Body of pancreas (tissue), 4 donors: Measurements from ENCODE around the gene TXLNB. TPM values are rescaled to one million over a fixed set of nuclear protein-coding genes. Genes with fewer than 3 reads are reported as not detected.

ENCODE experiments used
- ATAC-seq: fragments of 150-250 bp; one replicate; pipeline ENCODE4 v1.9.1; 2016
- DNase-seq, 4 donors: peaks; one replicate each; pipeline ENCODE4 v3.0.0-alpha.2; 2019
- H3K27ac ChIP-seq, 4 donors: fragments of 200-600 bp; sonication (generic); 1 replicate in 3 of 4; 2 replicates in 1 of 4; pipeline versions ENCODE4 v1.5.1 to v1.6.1; 2016 to 2019; ENCODE audit warnings: mild to moderate bottlenecking in 1 of 4, mixed read lengths in 1 of 4, moderate library complexity in 1 of 4
- H3K27me3 ChIP-seq, 2 donors: fragments of 200-600 bp; sonication (generic); one replicate each; pipeline ENCODE4 v1.6.0; 2016; ENCODE audit warnings: mild to moderate bottlenecking in 1 of 2
- H3K36me3 ChIP-seq, 2 donors: fragments of 200-600 bp; sonication (generic); replicated peaks in 1 of 2; 2 replicates each; pipeline ENCODE4 v1.5.1; 2016; ENCODE audit warnings: low read depth in 2 of 2; ENCODE audit not compliant: insufficient read depth in 1 of 2
- H3K4me1 ChIP-seq: fragments of 200-600 bp; sonication (generic); one replicate; pipeline ENCODE4 v1.6.0; 2016
- H3K4me3 ChIP-seq, 2 donors: fragments of 200-600 bp; sonication (generic); 1 replicate in 1 of 2; 2 replicates in 1 of 2; pipeline ENCODE4 v1.5.1; 2016 to 2019
- H3K9me3 ChIP-seq, 3 donors: fragments of 200-600 bp; sonication (generic); 1 replicate in 2 of 3; 2 replicates in 1 of 3; pipeline ENCODE4 v1.5.1; 2016
- CTCF ChIP-seq, 7 experiments: fragments of 450-650 bp in 4 of 7; fragments of 200-600 bp in 3 of 7; sonication (generic) in 3 of 7; IDR thresholded peaks; one replicate each; pipeline ENCODE4 v1.5.1; 2016 to 2019; ENCODE audit warnings: antibody characterized with exemption in 7 of 7
- POLR2A ChIP-seq, 3 donors: fragments of 450-650 bp; IDR thresholded peaks; one replicate each; pipeline ENCODE4 v1.6.1; 2016; ENCODE audit warnings: antibody characterized with exemption in 3 of 3, mild to moderate bottlenecking in 2 of 3
- WGBS, 2 donors: methylation state at CpG; one replicate each; pipeline ENCODE4 v1.1.5; 2017; 5-methylcytosine and 5-hydroxymethylcytosine counted together
- intact Hi-C: fragments of 100-400 bp; cut with DNase I; formaldehyde crosslinking; loops from one replicate; pipeline ENCODE4 v1.15.1; 2023
- total RNA-seq, 2 donors: library from RNA; depleted of rRNA; stranded (reverse); fragments of >200 nt; gene quantifications; one replicate each; pipeline ENCODE4 v1.1.0, GENCODE V29; 2016

The TXLNB gene
- total RNA-seq, 2 donors from 2014 or later = not detected

- intact Hi-C loops = no loop called here
- no peak for TF ChIP-seq CTCF (IDR thresholded peaks at IDR 0.05)
- no peak for TF ChIP-seq POLR2A (IDR thresholded peaks at IDR 0.05)
- Histone ChIP-seq H3K27me3 (no peaks in the 10 kb centered on the region), H3K27ac (no peak overlapping the region), H3K4me3 (no peak overlapping the region), H3K36me3 (no peaks in the 10 kb centered on the region), H3K9me3 (no peaks in the 10 kb centered on the region), H3K4me1 (no peaks in the 10 kb centered on the region)
- WGBS, 2 donors = 59% methylated on average over 6 of the region's 6 CpGs
- no peak for DNase-seq
- ATAC-seq = no peak
Observed at GRCh38 chr6:139285590-139285989, 6.2 kb downstream of the TXLNB start.

GRCh38 chr6:139284789-139285188, 7.0 kb downstream of the TXLNB start:
- Histone ChIP-seq H3K27me3 (no peaks in the 10 kb centered on the region), H3K4me3 (no peak overlapping the region), H3K27ac (no peak overlapping the region), H3K9me3 (no peaks in the 10 kb centered on the region), H3K4me1 (no peaks in the 10 kb centered on the region), H3K36me3 (no peaks in the 10 kb centered on the region)
- DNase-seq = no peak
- intact Hi-C loops = no loop called here
- TF ChIP-seq POLR2A (IDR thresholded peaks at IDR 0.05) (no peak), CTCF (IDR thresholded peaks at IDR 0.05) (no peak)
- 88 to 93% methylated on average over 3 of the region's 3 CpGs for WGBS, 2 donors
- no peak for ATAC-seq

GRCh38 chr6:139282684-139283083, 9.1 kb downstream of the TXLNB start:
- Histone ChIP-seq H3K27ac (no peak overlapping the region), H3K36me3 (no peaks in the 10 kb centered on the region), H3K9me3 (no peaks in the 10 kb centered on the region), H3K27me3 (no peaks in the 10 kb centered on the region), H3K4me3 (no peak overlapping the region), H3K4me1 (no peaks in the 10 kb centered on the region)
- TF ChIP-seq CTCF (IDR thresholded peaks at IDR 0.05) (no peak), POLR2A (IDR thresholded peaks at IDR 0.05) (no peak)
- DNase-seq (no peak), ATAC-seq (no peak)
- 57 to 68% methylated on average over 3 of the region's 3 CpGs for WGBS, 2 donors
- intact Hi-C loops = no loop called here

- intact Hi-C loops = no loop called here
- WGBS, 2 donors = 86 to 88% methylated on average over 2 of the region's 2 CpGs
- Histone ChIP-seq H3K27me3 (no peaks in the 10 kb centered on the region), H3K4me1 (no peaks in the 10 kb centered on the region), H3K4me3 (no peak overlapping the region), H3K36me3 (no peaks in the 10 kb centered on the region), H3K27ac (no peak overlapping the region), H3K9me3 (no peaks in the 10 kb centered on the region)
- ATAC-seq (no peak), DNase-seq (no peak)
- TF ChIP-seq POLR2A (IDR thresholded peaks at IDR 0.05) (no peak), CTCF (IDR thresholded peaks at IDR 0.05) (no peak)
Observed at GRCh38 chr6:139278190-139278589, 13.6 kb downstream of the TXLNB start.

- no peaks in the 10 kb centered on the region for H3K9me3 ChIP-seq
- WGBS, 2 donors = 28 to 52% methylated on average over 1 of the region's 1 CpG
- H3K27ac ChIP-seq = no peak overlapping the region
- no peak for DNase-seq
- ATAC-seq = no peak
- H3K36me3 ChIP-seq = no peaks in the 10 kb centered on the region
- TF ChIP-seq POLR2A (IDR thresholded peaks at IDR 0.05) (no peak), CTCF (IDR thresholded peaks at IDR 0.05) (no peak)
- no peaks in the 10 kb centered on the region for H3K27me3 ChIP-seq
- no peaks in the 10 kb centered on the region for H3K4me1 ChIP-seq
- H3K4me3 ChIP-seq = no peak overlapping the region
- intact Hi-C loops = no loop called here
Observed at GRCh38 chr6:139277587-139277986, 14.2 kb downstream of the TXLNB start.
